Activated B cell treated with CpG ODN at 0.5 μM for 24 hours (primary cell): ENCODE data around the gene PRR7. TPM values are rescaled to one million over a fixed set of nuclear protein-coding genes. Genes with fewer than 3 reads are reported as not detected.

ENCODE experiments used
- ATAC-seq: fragments of 200-7000 bp; cut with Tn5 transposase; one replicate; pipeline ENCODE4 v1.10.0; 2021; ENCODE audit warnings: low read depth, mild to moderate bottlenecking, moderate library complexity
- CTCF ChIA-PET: fragments of 350-600 bp; sonication (Branson Sonifier 250); formaldehyde crosslinking; loops from one replicate; lab custom pipeline; 2021; ENCODE audit warnings: antibody characterized with exemption; lab: Charles Lee
- POLR2A ChIA-PET: fragments of 350-600 bp; sonication (Branson Sonifier 250); formaldehyde crosslinking; loops from one replicate; lab custom pipeline; 2021; ENCODE audit warnings: antibody characterized with exemption; lab: Charles Lee
- DNase-seq: peaks from one replicate; pipeline ENCODE4 v3.0.0; 2022
- H3K27ac Mint-ChIP-seq: one replicate; pipeline ENCODE4 v1.8.0; 2020; ENCODE audit warnings: mixed read lengths
- H3K27me3 Mint-ChIP-seq: one replicate; pipeline ENCODE4 v1.8.0; 2021; ENCODE audit warnings: mixed read lengths
- H3K36me3 Mint-ChIP-seq: one replicate; pipeline ENCODE4 v1.8.0; 2021; ENCODE audit warnings: low read depth, mixed read lengths
- H3K4me1 Mint-ChIP-seq: one replicate; pipeline ENCODE4 v1.8.0; 2021; ENCODE audit warnings: mixed read lengths
- H3K4me3 Mint-ChIP-seq: one replicate; pipeline ENCODE4 v1.8.0; 2020; ENCODE audit warnings: mild to moderate bottlenecking, mixed read lengths
- H3K9me3 Mint-ChIP-seq: one replicate; pipeline ENCODE4 v1.8.0; 2020; ENCODE audit warnings: mixed read lengths
- CTCF ChIP-seq: fragments of 200-600 bp; IDR thresholded peaks from one replicate; pipeline ENCODE4 v1.8.0; 2022; ENCODE audit warnings: antibody characterized with exemption, mild to moderate bottlenecking
- intact Hi-C: fragments of 100-400 bp; cut with micrococcal nuclease; formaldehyde crosslinking; loops from one replicate; pipeline ENCODE4 v1.15.1; 2024
- total RNA-seq: library from RNA; stranded (reverse); gene quantifications from 2 replicates; pipeline ENCODE4 v1.2.3, GENCODE V29; 2022

The PRR7 gene
- total RNA-seq, 1 donor from 2014 or later: 3.2 TPM

DNA sequence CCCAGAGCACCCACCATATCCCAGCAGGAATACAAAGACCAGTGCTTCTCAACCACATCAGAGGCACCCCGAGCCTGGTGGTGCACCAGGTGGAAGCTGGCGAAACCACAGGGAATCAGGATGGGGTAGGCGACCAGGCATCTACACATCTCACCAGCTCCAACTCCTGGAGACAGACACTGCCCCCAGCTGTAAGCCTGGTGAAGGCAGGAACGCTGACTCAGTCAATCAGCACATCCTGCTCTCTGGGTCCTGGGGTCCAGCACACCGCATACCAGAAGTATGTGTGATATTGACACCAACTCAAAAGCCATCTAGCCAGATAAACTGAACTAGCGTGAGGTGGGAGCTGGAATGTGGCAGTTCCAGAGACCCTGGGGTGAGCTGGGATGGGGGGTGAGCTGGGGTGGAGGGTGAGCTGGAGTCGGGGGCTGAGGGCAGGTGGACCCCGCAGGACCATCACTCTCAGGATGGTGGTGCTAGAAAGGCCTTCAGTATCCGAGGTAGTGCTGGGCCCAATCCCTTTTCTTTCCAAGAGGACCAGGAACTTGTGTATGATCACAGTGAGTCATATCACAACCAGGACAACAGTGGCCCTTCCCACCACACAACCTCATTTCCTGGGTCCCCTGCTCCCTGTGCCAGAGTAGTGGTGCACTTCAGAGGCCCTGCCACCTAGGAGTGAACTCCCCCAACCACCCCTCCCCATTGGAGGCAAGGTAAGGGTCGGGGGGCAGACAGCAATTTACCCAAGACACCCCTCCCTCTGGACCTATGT is 24.3 kb downstream of the PRR7 start:
- H3K27ac Mint-ChIP-seq: no peak overlapping the region
- no peak overlapping the region for H3K4me3 Mint-ChIP-seq

DNA sequence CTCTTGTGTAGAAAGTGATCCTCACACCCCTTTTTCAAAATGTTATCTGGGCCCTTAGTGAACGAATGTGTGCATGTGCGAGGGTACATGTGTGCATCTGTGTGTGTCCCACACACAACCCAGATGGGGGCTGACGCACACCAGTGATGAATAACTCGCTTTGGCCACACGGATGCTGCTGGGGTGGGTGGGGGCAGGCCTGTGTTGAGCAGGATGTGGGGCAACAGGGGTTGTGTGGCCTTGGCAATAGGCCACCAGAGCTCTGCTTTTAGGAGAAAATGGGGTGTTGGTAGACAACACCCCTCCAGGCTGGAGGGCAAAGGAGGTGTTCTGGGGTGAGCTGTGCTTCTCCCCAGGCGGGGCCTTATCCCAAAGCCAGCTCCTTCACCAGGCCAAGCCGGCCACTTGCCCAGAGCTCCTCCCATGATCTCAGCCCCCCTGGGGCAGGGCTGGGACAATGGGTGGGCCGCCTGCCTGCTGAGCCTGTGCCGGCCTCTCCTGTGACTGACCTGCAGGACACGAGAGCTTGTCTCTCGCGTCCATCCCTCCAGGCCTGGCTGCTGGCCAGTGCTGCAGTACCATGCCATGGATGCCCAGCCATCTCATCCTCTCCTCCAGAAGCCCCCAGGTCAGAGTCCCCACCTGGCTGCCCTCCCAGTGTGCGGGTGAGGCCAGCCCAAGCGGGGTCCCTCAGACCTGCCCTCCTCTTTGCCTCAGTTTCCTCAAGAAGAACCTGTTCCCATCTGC is 25.2 kb downstream of the PRR7 start:
- ChIA-PET CTCF (interaction anchor here (0.5 to 1.3 kb wide), 4 partner anchors 27 to 82 kb away, joined by 3 to 4 read pairs (median 3); no protein-coding TSS in a partner anchor), POLR2A (interaction anchor here (0.9 to 1.6 kb wide), 2 partner anchors 30 to 38 kb away, joined by 3 read pairs; partner anchors contain the start of gene DOK3)
- Mint-ChIP-seq H3K9me3 (no peaks in the 10 kb centered on the region), H3K36me3 (no peaks in the 10 kb centered on the region), H3K27ac (no peak overlapping the region), H3K4me3 (no peak overlapping the region), H3K27me3 (peaks cover 4% of the 10 kb centered on the region), H3K4me1 (peaks cover 16% of the 10 kb centered on the region)
- DNase-seq (no peak), ATAC-seq (no peak)
- intact Hi-C loops: loop anchor here (1.0 kb wide), 1 partner anchor 15 kb away; no protein-coding TSS in a partner anchor
- no peak for TF ChIP-seq CTCF

More for the DNA sequence above, 24.3 kb downstream of the PRR7 start:
- TF ChIP-seq CTCF: no peak
- DNase-seq (no peak), ATAC-seq (no peak)
- ChIA-PET CTCF (interaction anchor here (1.3 kb wide), 1 partner anchor 28 kb away, joined by 3 read pairs; no protein-coding TSS in a partner anchor), POLR2A (interaction anchor here (1.6 kb wide), 1 partner anchor 31 kb away, joined by 3 read pairs; no protein-coding TSS in a partner anchor)
- no peaks in the 10 kb centered on the region for H3K36me3 Mint-ChIP-seq
- H3K9me3 Mint-ChIP-seq: no peaks in the 10 kb centered on the region
- H3K4me1 Mint-ChIP-seq: peaks cover 11% of the 10 kb centered on the region
- peaks cover 4% of the 10 kb centered on the region for H3K27me3 Mint-ChIP-seq
- intact Hi-C loops: no loop called here

GRCh38 chr5:177472460-177473442 is 26.1 kb downstream of the PRR7 start:
- peaks cover 4% of the 10 kb centered on the region for H3K27me3 Mint-ChIP-seq
- no peaks in the 10 kb centered on the region for H3K36me3 Mint-ChIP-seq
- peaks cover 16% of the 10 kb centered on the region for H3K4me1 Mint-ChIP-seq
- H3K4me3 Mint-ChIP-seq: peak overlapping the region; percentile 76
- no peak for TF ChIP-seq CTCF
- peak; percentile 36 for DNase-seq
- intact Hi-C loops: loop anchor here (1.0 kb wide), 1 partner anchor 16 kb away; no protein-coding TSS in a partner anchor
- CTCF ChIA-PET: interaction anchor here (0.8 to 1.3 kb wide), 4 partner anchors 18 to 83 kb away, joined by 3 to 5 read pairs (median 4); no protein-coding TSS in a partner anchor
- no peak overlapping the region for H3K27ac Mint-ChIP-seq
- ATAC-seq: peak; percentile 60
- POLR2A ChIA-PET: interaction anchor here (0.9 to 1.6 kb wide), 2 partner anchors 29 to 37 kb away, joined by 3 read pairs; partner anchors contain the start of gene DOK3
- no peaks in the 10 kb centered on the region for H3K9me3 Mint-ChIP-seq

- H3K36me3 Mint-ChIP-seq: no peaks in the 10 kb centered on the region
- TF ChIP-seq CTCF: no peak
- ChIA-PET POLR2A (interaction anchor here (1.4 kb wide), 1 partner anchor 24 kb away, joined by 3 read pairs; the partner anchor contains the start of gene PDLIM7), CTCF (interaction anchor here (1.3 kb wide), 1 partner anchor 83 kb away, joined by 3 read pairs; no protein-coding TSS in a partner anchor)
- DNase-seq: peak; percentile 33
- peak; percentile 64 for ATAC-seq
- intact Hi-C loops: no loop called here
- peaks cover 19% of the 10 kb centered on the region for H3K4me1 Mint-ChIP-seq
- H3K27ac Mint-ChIP-seq: peak within 1 kb of the TSS; percentile 12
- no peaks in the 10 kb centered on the region for H3K9me3 Mint-ChIP-seq
- peaks cover 4% of the 10 kb centered on the region for H3K27me3 Mint-ChIP-seq
- H3K4me3 Mint-ChIP-seq: peak within 1 kb of the TSS; percentile 78
Observed at GRCh38 chr5:177473443-177474001, 26.9 kb downstream of the PRR7 start, which contains the start of gene DBN1. Gene DBN1 (minus strand): TSS chr5:177473634. CDS start chr5:177473521, 113 bp downstream.
